Cerebellar cortex (tissue), 1 donor: ENCODE results near the gene SMPD4.
"Not testable (repeated sequence)": the region's sequence is repeated elsewhere in the genome, so short reads cannot be mapped to it uniquely, and the experiment has no call there.

Source experiments
- DNase-seq: peaks from one replicate; pipeline ENCODE4 v3.0.0-alpha.2; 2015; ENCODE audit warnings: low spot score

SMPD4 gene

DNA sequence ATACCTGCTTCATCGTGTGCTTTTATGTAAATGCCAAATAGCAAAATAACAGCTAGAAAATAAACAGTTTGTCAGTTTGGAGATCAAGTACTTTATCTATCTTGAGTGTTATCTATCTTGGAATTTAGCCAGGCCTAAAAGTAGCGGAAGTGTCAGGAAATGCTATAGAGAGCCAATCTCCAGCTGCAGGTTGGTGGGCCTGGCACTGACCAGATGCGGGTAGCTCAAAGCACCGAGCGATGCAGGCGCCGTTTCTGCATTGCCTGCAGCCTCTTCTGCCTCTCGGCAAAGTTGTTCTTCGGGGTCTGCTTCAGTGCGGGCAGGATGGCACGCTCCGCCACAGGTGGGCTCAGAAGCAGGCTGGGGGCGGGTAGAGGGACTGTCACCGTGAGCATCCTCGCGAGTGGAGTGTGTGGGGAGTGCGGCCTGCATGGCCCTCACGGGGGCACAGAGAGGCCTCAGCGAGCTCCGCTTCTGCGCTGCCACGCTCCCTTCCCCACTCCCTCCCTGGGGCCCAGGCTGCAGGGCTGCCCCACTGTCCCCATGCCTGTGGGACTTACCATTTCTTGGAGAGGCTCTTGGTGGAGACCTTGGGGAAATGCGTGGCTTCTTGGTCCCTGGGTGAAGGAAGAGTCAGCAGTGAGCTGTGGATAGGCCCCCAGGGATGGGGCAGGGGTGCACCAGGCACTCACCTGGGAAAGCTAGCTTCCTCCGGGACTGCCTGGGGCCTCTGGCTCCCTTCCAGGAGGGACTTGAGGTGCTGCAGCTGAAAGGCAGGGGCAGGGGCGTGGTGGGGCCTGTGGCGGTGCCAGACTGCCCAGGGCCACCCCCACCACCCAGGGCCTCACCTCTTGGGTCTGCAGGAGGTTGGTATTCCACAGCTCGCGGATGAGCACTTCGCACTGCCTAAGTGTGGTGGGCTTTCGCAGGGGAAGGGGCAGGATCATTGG is 41.8 kb downstream of the SMPD4 start:
- DNase-seq, result not testable (repeated sequence)

DNA sequence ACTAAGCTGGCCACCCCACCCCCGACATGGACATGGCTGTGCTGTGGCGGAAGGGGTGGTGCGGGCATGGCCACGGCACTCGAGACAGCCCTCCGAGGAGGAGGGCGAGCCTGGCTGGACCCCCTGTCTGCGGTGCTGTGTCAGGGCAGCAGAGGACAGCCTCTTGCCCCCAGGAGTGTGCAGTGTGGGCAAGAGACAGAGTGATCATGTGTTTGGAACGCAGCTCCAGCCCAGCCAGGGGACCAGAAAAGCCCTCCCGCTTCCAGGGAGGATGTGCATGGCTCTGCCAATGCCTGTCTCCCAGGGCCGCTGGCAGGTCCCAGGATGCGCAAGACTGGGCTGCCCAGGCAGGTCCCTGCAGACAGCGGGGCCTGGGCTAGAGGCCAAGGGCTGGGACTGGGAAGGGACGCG is 42.6 kb downstream of the SMPD4 start:
- DNase-seq, result not testable (repeated sequence)

DNA sequence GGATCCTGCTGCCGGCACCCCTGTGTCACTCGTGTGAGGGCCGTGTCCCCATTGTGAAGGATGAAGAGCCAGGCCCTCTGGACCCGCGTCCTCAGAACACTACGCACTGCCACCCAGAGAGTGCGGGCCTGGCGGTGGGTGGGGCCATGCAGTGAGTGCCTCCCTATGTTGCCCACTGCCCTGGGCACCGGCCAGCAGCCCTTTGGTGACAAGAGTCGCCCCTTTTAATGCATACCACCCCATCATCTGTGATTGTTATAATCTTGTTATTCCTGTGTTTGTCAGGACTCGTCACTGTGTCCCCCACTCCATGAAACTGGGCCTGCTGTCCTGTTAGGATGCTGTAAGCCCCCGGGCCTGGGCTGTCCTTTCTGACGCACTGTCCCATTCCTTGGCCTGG is 43.1 kb downstream of the SMPD4 start:
- DNase-seq, result not testable (repeated sequence)

DNA sequence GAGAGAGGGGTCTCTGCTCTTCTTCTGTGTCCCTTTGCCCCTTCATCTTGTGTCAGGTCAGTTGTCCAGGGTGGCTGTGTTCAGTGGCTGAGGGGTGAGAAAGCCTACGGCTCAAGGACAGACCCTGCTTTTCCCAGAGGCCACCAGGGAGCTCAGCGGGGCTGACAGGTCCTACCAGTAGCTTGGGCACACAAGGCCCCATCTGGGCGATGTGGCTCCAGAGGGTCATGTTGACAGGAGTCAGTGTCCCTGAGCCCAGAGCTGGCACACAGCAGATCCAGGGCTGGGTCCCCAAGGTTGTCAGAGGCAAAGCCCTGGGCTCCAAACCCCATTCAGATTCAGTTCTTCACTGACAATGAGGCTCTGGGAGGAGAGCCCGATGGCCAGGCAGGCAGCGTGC is 44.3 kb downstream of the SMPD4 start:
- DNase-seq, result not testable (repeated sequence)

DNA sequence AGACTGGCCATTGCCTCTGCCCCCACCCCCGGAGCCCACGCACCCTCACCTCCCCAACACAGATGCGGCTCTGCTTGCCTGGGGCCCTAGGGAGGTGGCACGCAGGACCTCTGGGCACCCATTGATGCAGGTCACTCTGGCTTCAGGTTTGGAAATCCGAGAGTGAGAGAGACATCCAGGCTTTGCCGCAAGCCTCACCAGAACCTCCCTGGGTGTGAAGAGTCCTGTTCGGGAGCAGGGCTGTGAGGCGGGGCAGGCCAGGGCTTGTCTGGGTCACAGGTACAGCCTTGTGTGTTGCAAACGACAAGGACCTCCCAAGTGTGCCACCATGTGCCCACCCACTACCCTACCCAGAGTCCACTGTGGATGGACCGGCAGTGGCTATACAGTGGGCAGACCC is 44.9 kb downstream of the SMPD4 start:
- DNase-seq, result not testable (repeated sequence)

DNA sequence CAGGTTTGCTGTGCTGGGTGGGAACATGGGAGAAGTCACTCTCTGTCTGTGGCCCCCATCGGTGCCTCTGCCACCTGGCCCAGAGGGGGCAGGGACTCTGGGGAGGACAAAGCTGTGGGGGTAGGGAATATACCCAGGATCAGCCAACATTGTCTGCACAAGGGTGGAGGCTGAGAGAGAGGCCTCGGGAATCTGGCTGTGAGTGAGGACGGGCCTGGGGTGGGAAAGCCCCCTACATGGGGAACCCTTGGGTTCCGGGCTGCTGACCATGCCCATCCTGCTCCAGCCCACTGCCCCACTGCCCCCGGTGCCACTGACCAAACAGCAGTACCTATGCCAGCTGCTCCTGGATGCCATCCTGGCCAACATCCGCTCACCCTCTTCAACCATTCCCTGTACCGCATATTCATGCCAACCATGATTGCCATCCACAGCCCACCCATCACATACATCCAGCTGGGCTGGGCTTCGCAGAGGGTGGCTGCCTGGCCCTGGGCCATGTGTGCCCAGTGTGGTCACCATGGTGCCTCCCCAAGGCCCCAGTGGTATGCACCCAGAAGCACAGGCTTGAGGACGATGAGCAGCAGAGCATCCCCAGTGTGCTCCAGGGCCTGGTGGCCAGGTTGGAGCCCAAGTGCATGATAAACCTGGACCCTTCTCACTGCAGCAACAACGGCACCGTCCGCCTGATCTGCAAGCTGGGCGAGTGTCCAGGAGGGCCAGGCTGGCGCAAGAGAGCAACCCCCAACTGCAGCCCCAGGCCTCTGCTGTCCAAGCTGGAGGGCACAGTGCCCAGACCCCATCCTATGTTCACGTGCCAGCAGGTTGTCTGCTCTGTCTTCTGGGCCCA is 45.5 kb downstream of the SMPD4 start:
- DNase-seq, result no peak

DNA sequence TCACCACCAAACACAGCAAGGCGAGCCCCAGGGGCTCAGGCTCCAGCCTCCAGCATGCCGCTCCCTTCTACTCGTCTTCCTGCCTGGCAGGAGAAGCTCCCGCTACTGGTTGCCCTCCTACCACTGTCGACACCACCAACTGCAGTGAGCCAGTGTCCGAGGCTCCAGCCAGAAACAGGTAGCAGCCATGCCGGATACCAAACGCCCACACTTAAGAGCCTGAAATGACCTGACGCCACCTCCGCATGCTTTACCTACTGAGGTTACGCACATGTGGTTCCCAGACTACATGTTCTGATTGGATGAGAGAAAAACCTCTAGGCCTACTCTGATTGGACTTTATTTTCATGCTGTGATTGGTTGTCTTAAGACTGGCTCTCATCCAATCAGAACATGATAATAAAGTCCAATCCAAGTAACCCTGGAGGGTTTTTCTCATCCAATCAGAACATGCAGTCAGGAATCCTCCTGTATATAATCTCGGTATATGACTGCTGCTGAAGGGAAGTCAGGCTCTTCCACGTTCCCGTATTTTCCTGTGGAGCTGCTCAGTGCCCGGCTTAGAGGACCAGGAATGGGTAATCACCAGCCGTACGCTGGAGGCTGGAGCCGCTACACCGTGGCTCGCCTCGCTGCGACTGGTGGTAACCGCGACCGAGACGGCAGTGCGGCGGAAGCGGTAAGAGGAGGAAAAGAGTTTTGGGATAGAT is 52.1 kb downstream of the SMPD4 start, which contains the start of gene POTEF:
Gene POTEF (minus strand): TSS at position 103 of the 710 bp plus-strand sequence. CDS start 8,707 bp downstream, outside the sequence.
- DNase-seq, result not testable (repeated sequence)

DNA sequence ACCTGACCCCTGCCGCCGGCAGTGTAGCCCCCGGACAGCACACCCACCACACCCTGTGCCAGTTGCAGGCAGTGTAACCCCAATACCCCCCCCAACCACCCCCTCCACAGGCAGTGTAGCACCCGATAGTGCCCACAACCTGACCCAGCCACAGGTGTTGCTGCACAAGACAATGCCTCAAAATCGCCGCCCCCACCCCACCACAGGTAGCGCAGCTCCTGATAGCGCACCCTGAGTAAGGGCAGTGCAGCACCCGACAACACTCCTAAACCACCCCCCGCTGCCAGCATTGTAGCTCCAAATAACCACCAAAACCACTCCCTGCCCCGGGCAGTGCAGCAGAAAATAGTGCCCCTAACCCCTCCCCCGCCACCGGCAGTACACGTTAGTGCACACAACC is 52.9 kb downstream of the SMPD4 start:
- DNase-seq, result not testable (repeated sequence)

DNA sequence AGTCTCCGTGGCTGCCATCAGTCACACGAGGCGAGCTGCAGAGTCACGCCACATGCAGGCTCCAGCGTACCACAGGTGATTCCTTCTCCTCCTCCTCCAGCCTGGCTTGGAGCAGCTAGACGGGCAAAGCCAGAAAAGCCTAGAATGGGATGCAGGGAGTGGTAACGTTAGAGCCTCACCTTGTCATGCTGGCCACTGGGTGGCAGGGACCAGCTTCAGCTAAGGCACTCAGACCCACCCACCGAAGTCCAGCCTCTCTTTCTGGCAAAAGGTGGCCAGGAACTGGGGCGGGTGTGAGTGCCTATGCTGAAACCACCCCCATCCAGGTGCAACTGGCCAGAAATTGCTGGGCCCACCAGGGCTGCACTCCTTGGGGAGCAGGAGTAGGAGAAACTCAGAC is 53.7 kb downstream of the SMPD4 start:
- not testable (repeated sequence) for DNase-seq

DNA sequence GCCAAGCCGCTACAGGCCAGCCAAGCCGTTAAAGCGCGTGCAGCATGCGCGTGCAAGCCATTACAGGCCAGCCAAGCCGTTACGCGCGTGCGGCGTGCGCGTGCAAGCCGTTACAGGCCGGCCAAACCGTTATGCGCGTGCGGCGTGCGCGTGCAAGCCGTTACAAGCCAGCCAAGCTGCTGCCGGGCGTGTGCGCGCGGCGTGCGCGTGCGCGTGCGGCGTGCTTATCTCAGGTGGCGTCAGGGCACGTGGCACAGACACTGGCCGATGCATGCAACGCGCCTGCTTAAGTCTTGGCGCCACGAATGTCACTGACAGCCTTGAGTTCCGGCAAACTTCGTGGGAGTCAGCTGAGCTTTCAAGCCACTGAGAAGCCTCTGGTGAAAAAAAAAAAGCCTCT is 60.5 kb downstream of the SMPD4 start:
- not testable (repeated sequence) for DNase-seq

DNA sequence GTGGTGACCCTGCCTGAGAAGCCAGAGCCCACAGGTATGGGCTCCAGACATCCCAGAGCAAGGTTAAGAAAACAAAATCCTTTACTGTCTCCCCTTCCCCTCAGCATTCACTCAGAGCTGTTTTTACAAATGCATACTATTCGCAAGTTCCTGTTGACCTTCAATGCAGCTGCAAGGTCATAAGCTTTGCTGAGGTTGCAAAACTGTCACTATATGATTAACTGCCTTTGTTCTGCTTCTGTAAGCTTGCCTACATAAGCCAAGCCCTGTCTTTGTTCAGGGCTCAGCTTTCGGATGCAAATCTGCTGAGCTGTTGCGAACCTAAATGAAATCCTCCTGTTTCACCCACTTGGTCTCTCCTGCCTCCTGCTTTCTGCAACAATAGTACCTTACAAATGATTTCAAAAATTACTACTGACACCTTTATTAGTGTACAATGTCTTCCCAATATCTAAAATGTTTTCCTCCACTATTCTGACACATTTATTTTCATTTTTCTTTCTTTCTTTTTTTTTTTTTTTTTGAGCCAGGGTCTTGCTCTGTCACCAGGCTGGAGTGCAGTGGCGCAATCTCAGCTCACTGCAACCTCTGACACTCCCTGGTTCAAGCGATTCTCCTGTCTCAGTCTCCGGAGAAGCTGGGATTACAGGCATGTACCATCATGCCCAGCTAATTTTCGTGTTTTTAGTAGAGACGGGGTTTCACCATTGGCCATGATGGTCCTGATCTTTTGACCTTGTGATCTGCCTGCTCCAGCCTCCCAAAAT is 78.6 kb downstream of the SMPD4 start:
- not testable (repeated sequence) for DNase-seq
